Uterus (tissue), 2 donors: ENCODE data around the gene SPATA20.

Source experiments
- CTCF ChIP-seq, 4 experiments: fragments of 200-600 bp in 2 of 4; fragments of 450-650 bp in 2 of 4; sonication (generic) in 2 of 4; IDR thresholded peaks; one replicate each; pipeline ENCODE4 v1.5.1; 2016 to 2019; ENCODE audit warnings: antibody characterized with exemption in 4 of 4, mild to moderate bottlenecking in 2 of 4, moderate library complexity in 1 of 4
- POLR2A ChIP-seq, 2 donors: fragments of 450-650 bp; IDR thresholded peaks; one replicate each; pipeline ENCODE4 v1.6.1; 2016; ENCODE audit warnings: antibody characterized with exemption in 2 of 2, mild to moderate bottlenecking in 1 of 2, moderate library complexity in 1 of 2

DNA sequence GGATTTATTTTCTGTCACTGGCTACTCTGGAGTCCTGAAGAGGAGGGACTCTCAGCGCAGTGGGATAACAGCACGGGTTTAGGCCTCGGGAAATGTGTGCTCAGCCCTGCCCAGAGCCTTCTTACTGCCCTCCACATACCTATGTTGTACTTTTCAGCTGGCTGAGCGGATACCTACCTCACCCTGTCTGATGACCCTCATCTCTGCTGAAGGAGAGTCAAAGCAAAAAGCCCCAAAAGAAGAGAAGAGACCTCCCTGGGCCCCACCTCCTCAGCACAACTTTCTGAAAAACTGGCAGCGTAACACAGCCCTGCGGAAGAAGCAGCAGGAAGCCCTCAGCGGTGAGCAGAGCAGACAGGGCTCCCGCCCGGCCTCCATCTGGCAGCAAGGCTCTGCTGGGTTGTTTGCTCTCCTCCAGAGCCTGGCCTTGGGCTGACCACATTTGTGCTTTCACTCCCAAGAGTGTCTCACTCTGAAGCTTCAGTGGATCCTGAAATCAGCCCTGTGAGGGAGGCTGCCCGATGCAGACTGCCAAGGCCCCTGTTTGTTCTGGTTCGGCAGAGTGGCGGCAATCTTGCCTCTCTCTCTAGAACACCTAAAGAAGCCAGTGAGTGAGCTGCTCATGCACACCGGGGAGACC, 28.5 kb upstream of the SPATA20 start:
- TF ChIP-seq CTCF (IDR thresholded peaks at IDR 0.05) (no peak), POLR2A (IDR thresholded peaks at IDR 0.05) (no peak)
